Epithelial cell of proximal tubule (primary cell): Measurements from ENCODE around the gene VAX1. TPM values are rescaled to one million over a fixed set of nuclear protein-coding genes. Genes with fewer than 3 reads are reported as not detected.

ENCODE experiments used
- DNase-seq: peaks from one replicate; pipeline ENCODE4 v3.0.0-alpha.2; 2011; ENCODE audit warnings: low read depth
- H3K4me3 ChIP-seq: 2 replicates; pipeline ENCODE4 v1.5.1; 2011; ENCODE audit warnings: low read depth, mild to moderate bottlenecking, low read length
- CTCF ChIP-seq: conservative IDR thresholded peaks from 2 replicates; pipeline ENCODE4 v1.5.1; 2012; ENCODE audit warnings: low read depth, mild to moderate bottlenecking, low read length
- total RNA-seq: library from RNA; depleted of rRNA; stranded (reverse); fragments of >200 nt; gene quantifications from 2 replicates; pipeline ENCODE4 v1.2.3, GENCODE V29; 2015

The VAX1 gene
- total RNA-seq, 1 donor from 2014 or later, result not detected

GRCh38 chr10:117134306-117135025 lies 3.6 kb downstream of the VAX1 start:
- no peak for DNase-seq
- no peak overlapping the region for H3K4me3 ChIP-seq
- no peak for TF ChIP-seq CTCF

GRCh38 chr10:117134056-117134305 lies 4.1 kb downstream of the VAX1 start:
- DNase-seq, result no peak
- no peak overlapping the region for H3K4me3 ChIP-seq
- no peak for TF ChIP-seq CTCF

- no peak for TF ChIP-seq CTCF
- H3K4me3 ChIP-seq, result no peak overlapping the region
- DNase-seq, result no peak
These were observed 4.6 kb downstream of the VAX1 start for GRCh38 chr10:117133273-117134055.

GRCh38 chr10:117132751-117133231 lies 5.3 kb downstream of the VAX1 start:
- no peak for DNase-seq
- TF ChIP-seq CTCF, result no peak
- no peak overlapping the region for H3K4me3 ChIP-seq

GRCh38 chr10:117131376-117132327 lies 6.4 kb downstream of the VAX1 start:
- no peak for DNase-seq
- TF ChIP-seq CTCF, result no peak
- no peak overlapping the region for H3K4me3 ChIP-seq

GRCh38 chr10:117130862-117131375 lies 7.2 kb downstream of the VAX1 start:
- no peak for DNase-seq
- no peak for TF ChIP-seq CTCF
- no peak overlapping the region for H3K4me3 ChIP-seq
